CD4-positive, alpha-beta T cell treated with Interleukin-6 at 100 ng/mL for 8 hours (primary cell): ENCODE measurements around the gene WDR7.

Experiments
- DNase-seq: peaks from one replicate; pipeline ENCODE4 v3.0.0-alpha.2; 2020; ENCODE audit warnings: mixed read lengths, low spot score

WDR7 gene

GRCh38 chr18:57080479-57080878 lies 429.3 kb downstream of the WDR7 start:
- DNase-seq = no peak

DNA sequence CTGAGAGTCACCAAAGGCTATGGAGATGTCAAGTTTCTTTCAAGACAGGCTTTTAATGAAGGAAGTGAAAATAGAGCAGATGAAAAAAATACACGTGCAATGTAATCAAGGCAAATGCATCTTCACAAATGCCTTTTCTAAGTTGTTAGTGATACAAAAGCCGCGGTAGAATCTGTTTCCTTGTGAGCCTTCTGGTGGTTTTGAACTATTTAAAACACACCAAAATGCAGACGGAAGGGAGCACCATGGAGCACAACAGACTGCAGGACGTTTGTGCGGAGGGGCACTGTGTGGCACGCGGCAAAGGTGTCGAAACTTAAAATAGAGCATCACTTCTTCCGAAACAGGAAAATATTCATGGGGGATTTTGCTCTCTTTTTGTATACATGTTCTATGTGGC lies 430.7 kb downstream of the WDR7 start:
- DNase-seq = no peak

- no peak for DNase-seq
These were observed 432.3 kb downstream of the WDR7 start for GRCh38 chr18:57083485-57083884.

- no peak for DNase-seq
These were observed 433.4 kb downstream of the WDR7 start for GRCh38 chr18:57084331-57085271.

DNA sequence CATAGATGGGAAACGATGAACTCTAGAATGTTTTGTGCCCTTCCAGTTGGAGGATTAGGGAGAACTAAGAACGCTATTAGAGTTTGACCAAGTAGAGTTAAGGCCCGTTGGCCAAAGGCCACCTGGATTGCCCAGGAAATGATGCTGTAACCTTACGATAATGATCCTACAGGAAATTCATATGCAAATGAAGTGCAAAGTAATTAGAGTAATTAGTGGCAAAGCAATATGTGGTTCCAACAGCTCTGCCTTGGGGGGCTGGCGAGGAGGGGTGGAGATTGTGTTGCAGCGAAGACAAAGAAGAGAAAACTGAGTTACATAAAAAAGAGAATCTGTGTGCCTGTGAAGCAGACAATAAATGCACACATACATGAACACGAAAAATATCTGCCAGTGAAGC lies 434.2 kb downstream of the WDR7 start:
- no peak for DNase-seq

- DNase-seq = no peak
These were observed 435.0 kb downstream of the WDR7 start for GRCh38 chr18:57086163-57086562.
